Measurements from ENCODE around the gene C1QL2.

The C1QL2 gene

DNA sequence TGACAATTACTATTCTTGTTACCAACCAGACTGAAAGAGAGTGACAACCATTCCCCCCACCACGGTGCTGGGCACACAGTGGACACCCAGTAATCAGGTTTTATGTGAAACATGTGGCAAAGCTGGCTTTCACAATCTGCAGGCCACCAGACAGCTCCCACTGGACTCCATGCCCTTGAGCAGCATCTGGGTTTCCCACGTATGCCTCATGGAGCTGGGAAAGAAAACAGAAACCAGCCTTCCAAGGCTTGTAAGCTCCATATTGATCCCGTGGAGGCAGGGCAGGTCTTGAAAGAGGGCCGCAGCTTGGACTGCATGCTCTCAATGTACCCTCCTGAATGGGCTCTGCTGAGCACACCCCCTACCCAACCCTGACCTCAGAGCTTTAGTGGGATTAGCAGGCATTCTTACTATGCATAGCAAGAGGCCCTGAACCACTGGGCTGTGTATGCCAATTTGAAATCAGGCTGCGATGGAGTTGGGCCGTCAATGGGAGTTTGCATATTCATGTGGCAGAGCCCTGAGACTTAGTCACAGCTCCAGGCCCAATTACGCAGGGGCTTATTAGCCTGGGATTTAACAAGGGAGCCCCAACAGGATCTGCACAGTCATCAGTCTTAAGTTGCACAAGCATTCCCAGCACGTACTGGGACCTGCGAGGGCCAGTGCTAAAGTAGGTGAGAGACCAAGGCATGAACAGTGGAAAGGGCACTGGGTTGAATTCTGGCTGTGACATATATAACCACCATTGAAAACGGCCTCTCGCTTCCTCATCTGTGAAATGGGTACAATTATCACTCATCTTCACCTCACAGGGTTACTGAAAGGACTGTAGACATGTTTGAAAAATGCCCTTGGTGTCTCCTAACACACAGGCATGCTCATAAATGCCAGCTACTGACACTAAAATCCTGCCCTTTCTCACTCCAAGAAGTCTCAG lies 10.5 kb downstream of the C1QL2 start:
- no peak overlapping the region for H3K4me3 ChIP-seq (ENCODE audit: low read depth, low read length)
- DNase-seq (ENCODE audit: low read depth), result no peak
- TF ChIP-seq, protein P1, sequence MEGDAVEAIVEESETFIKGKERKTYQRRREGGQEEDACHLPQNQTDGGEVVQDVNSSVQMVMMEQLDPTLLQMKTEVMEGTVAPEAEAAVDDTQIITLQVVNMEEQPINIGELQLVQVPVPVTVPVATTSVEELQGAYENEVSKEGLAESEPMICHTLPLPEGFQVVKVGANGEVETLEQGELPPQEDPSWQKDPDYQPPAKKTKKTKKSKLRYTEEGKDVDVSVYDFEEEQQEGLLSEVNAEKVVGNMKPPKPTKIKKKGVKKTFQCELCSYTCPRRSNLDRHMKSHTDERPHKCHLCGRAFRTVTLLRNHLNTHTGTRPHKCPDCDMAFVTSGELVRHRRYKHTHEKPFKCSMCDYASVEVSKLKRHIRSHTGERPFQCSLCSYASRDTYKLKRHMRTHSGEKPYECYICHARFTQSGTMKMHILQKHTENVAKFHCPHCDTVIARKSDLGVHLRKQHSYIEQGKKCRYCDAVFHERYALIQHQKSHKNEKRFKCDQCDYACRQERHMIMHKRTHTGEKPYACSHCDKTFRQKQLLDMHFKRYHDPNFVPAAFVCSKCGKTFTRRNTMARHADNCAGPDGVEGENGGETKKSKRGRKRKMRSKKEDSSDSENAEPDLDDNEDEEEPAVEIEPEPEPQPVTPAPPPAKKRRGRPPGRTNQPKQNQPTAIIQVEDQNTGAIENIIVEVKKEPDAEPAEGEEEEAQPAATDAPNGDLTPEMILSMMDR (IDR thresholded peaks at IDR 0.05; ENCODE audit: insufficient read depth, low read depth, low read length, missing control alignments), result no peak

DNA sequence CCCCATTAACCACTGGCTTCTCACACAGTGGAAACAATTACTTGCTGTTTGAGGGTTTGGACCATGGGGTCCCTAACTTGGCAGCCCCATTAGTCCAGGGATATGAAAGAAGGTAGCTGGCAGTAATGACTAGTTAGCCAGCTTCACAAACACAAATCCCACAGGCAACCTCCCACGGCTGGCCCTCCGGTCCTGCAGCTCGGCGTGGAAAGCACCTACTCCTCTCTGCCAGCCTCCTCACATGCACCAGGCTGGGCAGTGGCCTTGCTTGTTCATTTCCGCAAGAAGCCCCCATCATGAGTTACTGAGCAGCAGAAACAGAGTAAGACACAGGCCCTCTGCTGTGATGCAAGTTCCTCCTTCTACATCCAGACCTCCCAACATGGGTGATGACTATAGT lies 13.7 kb downstream of the C1QL2 start:
- H3K4me3 ChIP-seq (ENCODE audit: low read depth, low read length), result no peak overlapping the region
- TF ChIP-seq, protein P1 (IDR thresholded peaks at IDR 0.05; ENCODE audit: insufficient read depth, low read depth, low read length, missing control alignments), result no peak
- no peak for DNase-seq (ENCODE audit: low read depth)

DNA sequence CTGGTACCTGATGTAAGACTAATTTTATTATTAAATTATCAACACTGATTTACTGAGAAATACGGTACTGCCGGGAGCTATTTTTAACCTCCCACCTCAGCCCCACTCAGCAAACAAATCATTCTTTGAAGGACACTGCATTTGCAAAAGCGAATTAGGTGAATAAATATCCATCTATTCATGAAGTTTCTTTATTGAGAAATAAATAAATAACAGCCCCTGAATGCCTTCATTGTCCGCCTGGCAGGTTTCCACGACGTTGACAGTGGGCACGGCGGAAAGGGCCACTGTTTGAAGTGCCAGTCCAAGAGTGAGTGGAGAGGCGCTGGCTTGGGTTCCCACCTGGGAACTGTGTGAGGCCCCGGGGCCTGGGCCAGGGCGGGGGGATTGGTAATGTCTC lies 15.7 kb downstream of the C1QL2 start:
- TF ChIP-seq, protein P1 (IDR thresholded peaks at IDR 0.05; ENCODE audit: insufficient read depth, low read depth, low read length, missing control alignments), result no peak

DNA sequence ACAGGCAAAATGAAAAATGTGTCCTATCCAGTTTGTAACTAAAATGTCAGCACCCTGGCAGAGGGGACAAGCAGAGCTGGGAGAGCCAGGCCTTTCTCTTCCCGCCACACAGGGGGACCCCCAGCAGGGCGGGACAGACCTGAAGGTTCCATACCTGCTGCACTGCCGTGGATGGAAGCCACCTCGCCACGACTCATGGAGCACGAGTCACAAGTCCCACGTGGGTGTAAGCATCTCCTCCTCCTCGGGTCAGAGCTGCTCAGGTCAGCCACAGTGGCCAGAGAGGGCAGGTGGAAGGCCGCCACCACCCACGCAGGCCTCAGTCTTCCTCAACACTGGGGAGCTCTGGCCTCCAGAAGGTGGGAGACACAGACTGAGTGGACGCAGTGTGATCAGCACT lies 21.0 kb downstream of the C1QL2 start:
- DNase-seq (ENCODE audit: low read depth), result no peak
- TF ChIP-seq, protein P1 (IDR thresholded peaks at IDR 0.05; ENCODE audit: insufficient read depth, low read depth, low read length, missing control alignments), result no peak
- H3K4me3 ChIP-seq (ENCODE audit: low read depth, low read length), result no peak overlapping the region

More for the DNA sequence above, 15.7 kb downstream of the C1QL2 start:
- H3K4me3 ChIP-seq (ENCODE audit: low read depth, low read length), result no peak overlapping the region
- no peak for DNase-seq (ENCODE audit: low read depth)

DNA sequence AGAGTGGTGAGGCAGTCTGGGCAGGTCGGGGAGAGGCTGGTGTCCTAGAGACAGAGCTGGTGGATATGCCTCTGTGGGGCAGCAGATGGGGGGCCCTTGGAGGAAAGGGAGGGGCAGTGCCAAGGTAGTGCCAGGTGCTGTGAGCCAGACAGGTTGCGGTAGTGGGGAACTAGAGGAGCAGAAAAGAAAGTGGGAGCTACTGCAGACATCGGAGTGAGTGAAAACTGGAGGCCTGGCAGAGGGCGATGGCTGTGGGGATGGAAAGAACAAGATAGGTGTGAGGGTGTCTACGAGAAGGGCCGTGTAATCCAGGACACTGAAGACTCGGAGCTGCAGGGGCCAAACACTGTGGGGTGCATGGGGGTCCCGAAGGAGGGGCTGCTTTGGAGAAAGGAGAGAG lies 21.7 kb downstream of the C1QL2 start:
- TF ChIP-seq, protein P1 (IDR thresholded peaks at IDR 0.05; ENCODE audit: insufficient read depth, low read depth, low read length, missing control alignments), result no peak
- no peak for DNase-seq (ENCODE audit: low read depth)
- no peak overlapping the region for H3K4me3 ChIP-seq (ENCODE audit: low read depth, low read length)

DNA sequence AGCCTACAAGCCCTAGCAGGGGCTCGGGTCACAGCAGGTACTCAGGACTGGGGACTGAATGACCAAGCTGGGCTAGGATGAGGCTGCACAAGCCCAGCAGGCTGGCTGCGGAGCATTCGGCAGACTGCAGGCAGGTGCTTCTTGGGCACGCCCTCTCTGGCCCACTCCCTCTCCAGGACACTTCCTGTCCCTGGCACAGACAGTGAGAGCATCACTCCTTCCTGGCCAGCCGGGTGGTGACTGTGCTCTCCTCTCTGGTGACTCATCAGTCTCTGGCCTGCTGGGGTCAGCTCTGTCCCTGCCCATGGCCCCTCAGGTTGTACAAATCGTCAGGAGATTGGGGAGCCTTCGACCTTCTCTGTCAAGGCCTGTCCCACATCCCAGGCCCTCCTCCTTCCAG lies 22.5 kb downstream of the C1QL2 start:
- DNase-seq (ENCODE audit: low read depth), result no peak

More for the DNA sequence above, 22.5 kb downstream of the C1QL2 start:
- TF ChIP-seq, protein P1 (IDR thresholded peaks at IDR 0.05; ENCODE audit: insufficient read depth, low read depth, low read length, missing control alignments), result no peak
- no peak overlapping the region for H3K4me3 ChIP-seq (ENCODE audit: low read depth, low read length)

Measured in GM12865 (cell line).